Embryonic facial prominence (tissue), 1 donor: ENCODE results near the gene SMIM35.
"Not testable (repeated sequence)": the region's sequence is repeated elsewhere in the genome, so short reads cannot be mapped to it uniquely, and the experiment has no call there.

ENCODE experiments used
- DNase-seq: peaks from one replicate; pipeline ENCODE4 v3.0.0-alpha.2; 2016; ENCODE audit errors: extremely low spot score

SMIM35 gene

DNA sequence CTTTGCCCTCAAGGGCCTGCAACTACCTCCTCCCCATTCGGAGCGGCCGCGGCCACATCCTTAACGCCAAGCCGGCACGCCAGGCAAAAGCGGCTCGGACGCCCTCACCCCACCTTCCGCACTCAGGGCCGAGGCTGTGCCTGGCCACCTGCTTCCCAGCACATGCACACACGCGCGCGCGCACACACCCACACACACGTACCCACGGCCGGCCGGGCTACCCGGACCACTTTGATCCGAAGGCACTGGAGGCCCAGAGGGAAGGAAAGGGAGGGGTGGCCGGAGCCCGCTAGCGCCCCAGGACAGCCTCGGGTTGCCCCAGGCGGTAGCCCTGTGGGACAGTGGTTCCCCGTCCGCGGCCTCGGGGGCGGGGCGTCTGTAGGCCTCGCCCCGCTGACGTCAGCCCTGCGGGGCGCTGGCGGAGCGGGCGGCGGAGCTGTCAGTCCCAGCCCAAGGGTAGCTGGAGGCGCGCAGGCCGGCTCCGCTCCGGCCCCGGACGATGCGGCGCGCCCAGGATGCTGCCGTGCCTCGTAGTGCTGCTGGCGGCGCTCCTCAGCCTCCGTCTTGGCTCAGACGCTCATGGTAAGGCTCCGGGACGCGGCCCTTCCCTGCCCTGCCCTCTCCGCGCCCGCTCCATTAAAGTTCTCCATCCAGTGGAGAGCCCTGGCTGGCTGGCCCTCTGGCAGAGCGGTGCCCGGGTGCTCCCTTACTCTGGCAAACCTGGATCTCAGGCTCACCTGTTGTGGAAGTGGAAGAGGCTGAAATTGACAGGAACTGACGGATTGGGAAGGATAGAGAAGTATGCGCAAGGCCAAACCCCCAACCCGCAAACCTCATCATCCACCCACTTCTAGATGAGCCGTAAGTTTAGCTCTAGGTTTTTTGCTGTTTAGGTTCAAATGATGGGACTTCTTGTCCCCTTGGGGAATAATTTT, 100.5 kb downstream of the SMIM35 start, which contains the start of gene IL10RA:
TSS of gene IL10RA (plus strand) at position 442 of the 935 bp plus-strand sequence. CDS start at position 516, 74 bp downstream.
- DNase-seq, result no peak

DNA sequence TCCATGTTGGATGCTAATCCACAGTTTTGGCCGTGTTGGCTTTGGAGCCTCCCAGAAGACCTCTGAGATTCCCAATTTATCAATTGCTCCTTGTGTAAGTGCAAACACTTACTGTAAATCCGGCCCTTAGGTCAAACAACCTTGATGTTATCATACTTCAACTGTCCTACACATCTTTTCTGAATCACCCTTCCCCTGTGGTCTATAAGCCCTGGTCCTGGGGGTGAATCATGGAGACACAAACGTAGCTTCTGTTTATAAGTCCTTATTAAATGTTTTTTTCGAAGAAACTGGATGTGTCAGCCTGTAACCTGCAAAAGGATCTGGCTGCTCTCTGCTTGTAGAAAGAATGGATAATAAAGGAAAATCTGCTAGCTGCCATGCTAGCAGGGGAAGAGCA, 102.3 kb downstream of the SMIM35 start:
- DNase-seq, result no peak

DNA sequence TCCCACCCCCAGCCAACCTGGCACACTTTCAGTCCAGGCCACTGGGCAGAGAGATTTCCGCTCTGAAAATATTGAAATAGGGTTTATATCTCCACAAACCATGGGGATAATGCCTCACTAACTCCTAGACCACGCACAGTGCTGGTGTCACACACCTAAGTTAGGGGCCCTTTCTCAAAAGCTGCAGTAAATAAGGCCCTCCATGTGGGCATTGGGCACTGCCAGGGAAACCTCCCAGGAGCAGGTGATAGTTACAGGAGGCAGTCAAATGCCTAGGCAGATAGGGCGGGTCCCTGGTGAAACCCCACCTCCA, 103.6 kb downstream of the SMIM35 start:
- DNase-seq, result no peak

DNA sequence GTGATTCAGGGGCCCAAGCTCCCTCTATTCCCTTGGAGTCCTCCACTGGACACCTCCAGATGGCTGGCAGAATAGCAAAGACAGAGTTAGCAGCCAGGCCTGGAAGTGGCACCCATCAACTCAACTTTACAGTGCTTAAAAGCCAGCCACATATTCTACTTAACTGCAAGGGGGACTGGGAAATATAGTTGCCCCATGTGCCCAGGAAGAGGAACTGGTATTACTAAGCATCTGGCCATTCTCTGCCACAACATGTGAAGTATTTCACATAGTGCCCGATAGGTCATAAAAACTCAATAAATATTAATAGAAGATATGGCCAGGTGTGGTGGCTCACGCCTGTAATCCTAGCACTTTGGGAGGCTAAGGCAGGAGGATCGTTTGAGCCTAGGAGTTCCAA, 106.0 kb downstream of the SMIM35 start:
- no peak for DNase-seq

DNA sequence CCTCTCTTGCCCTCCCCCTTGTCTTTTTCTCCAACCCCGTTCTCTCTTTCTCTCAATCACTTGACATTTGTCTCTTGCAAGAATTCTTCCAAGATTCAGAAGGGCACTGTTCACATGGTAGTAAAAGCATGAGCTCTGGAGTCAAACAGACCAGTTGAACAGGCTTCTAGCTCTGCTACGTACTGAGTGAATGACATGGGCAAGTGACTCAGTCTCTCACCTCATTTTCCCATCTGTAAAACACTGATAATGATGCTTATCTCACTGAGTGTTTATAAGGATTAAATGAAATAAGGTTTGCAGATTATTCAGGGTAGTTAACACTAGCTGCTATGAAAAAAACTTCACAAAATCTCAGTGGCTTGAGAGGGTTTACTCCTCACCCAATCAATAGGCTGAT, 106.5 kb downstream of the SMIM35 start:
- DNase-seq, result no peak

DNA sequence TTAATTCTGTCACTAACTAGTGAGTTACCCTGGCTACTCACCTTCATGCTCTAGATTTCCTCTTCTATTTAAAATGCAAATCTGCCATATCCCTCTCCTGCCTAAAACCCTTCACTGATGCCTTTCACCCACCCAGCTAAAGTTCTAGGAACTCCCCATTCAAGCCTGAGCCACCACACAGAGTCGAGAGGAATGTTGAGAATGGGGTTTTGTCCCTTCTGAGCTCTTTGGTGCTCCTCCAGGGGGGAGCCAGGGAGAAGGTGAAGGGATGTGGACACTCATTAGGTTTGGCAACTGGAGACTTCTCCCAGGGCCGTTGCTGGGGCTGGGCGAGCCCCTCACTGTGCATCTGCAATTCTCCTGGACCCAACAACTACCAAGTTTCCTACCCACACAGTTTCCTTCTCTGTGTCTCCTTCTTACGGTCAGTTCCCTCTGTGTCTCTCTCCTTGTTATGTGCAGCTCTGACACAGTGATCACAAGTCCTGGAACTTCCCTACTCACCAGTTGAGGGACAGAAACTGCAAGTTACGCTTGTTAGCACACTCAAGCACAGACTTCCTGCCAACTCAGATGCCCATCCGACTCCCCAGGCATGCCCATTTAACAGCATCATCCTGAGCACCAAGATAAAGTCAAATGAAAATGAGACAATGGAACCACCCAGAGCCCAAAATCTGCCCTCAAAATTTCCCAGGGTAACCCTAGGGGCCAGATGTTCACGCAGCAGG, 107.1 kb downstream of the SMIM35 start:
- DNase-seq, result no peak

DNA sequence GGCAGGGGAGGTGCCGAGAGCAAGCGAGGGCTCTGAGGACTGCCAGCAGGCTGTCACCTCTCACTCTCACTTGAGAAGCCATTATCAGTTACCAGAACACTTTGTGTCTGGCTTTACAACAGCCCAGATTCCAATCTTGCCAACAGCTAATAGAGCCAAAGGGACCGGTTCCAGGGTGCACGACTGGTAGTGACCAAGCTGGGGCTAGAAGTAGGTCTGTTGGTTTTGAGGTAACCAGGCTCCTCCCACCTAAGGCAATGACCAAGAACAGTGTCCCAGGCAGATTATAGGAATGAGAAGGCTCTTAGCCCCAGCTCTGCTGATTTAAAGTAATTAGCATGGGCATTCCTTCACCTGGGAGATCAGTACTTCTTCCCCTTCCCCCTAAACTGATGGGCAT, 107.8 kb downstream of the SMIM35 start:
- no peak for DNase-seq

DNA sequence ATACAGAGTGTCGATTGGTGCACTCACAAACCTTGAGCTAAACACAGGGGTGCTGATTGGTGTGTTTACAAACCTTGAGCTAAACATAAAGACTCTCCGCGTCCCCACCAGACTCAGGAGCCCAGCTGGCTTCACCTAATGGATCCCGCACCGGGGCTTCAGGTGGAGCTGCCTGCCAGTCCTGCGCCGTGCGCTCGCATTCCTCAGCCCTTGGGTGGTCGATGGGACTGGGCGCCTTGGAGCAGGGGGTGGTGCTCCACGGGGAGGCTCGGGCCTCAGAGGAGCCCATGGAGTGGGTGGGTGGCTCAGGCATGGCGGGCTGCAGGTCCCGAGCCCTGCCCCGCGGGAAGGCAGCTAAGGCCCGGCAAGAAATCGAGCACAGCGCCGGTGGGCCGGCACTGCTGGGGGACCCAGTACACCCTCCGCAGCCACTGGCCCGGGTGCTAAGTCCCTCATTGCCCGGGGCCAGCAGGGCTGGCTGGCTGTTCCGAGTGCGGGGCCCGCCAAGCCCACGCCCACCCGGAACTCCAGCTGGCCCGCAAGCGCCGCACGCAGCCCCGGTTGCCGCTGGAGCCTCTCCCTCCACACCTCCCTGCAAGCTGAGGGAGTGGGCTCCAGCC, 108.4 kb downstream of the SMIM35 start:
- DNase-seq, result not testable (repeated sequence)

DNA sequence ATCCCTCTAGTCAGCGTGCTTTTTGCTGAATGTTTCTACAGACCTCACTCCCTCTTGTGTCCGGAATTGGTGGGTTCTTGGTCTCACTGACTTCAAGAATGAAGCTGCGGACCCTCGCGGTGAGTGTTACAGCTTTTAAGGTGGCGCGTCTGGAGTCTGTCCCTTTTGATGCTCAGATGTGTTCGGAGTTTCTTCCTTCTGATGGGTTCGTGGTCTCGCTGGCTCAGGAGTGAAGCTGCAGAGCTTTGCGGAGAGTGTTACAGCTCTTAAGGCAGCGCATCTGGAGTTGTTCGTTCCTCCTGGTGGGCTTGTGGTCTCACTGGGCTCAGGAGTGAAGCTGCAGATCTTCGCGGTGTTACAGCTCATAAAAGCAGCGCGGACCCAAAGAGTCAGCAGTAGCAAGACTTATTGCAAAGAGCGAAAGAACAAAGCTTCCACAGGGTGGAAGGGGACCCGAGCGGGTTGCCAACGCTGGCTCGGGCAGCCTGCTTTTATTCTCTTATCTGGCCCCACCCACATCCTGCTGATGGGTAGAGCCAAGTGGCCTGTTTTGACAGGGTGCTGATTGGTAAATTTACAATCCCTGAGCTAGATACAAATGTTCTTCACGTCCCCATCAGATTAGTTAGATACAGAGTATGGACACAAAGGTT, 109.0 kb downstream of the SMIM35 start:
- DNase-seq, result not testable (repeated sequence)

DNA sequence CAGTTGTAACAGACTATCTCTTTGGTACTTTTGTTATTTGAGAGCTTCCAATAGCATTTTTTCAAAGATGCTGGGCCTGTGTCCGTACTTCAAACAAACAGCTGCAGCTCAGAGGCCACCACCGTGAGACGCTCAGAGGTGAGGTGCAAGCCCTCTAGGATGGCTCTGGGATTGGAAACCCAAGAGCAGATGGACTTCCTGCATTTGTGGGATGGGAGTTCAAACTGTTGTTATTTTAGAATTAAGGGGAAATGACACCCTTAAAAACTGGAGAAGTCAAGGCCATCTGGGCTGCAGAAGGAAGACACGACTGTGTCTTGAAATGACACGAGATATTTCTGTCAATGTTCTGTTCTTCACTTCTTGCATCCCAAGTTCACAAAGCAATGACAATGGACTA, 109.7 kb downstream of the SMIM35 start:
- DNase-seq, result no peak

DNA sequence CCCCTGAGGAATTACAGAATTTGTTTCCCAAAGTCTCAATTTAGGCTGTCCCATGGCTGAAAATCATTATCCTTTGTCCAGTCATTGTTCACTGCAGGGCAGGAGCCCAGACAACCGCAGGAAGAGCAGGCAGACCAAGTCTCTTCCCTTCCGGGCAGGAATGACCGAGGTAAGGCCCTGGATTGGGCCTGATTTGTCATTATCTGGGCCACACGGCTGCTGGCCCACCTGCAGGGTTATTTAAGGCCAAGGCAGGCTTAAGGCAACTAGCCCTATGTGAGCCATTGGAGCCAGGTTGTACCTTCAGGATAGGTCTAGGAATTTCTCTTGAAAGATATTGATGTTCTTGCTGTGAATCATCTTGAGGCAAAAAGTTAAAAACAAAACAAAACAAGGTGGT, 110.3 kb downstream of the SMIM35 start:
- DNase-seq, result no peak

DNA sequence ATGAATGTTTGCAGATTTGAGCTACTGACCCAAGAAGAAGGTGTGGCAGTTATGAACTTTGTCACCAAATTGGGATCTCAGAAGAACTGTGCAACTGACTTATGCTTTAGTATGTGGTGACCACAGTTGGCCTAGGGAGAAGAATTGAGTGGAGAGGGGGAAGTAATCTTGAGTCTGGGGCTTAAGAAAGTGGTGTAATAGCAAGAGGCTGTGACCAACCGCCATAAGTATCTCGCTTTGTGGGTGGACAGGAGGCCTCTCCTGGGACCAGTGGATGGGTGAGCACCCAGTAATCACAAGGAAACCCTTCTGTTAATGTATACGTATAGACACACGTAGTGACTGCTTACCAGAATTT, 113.3 kb downstream of the SMIM35 start:
- DNase-seq, result no peak

DNA sequence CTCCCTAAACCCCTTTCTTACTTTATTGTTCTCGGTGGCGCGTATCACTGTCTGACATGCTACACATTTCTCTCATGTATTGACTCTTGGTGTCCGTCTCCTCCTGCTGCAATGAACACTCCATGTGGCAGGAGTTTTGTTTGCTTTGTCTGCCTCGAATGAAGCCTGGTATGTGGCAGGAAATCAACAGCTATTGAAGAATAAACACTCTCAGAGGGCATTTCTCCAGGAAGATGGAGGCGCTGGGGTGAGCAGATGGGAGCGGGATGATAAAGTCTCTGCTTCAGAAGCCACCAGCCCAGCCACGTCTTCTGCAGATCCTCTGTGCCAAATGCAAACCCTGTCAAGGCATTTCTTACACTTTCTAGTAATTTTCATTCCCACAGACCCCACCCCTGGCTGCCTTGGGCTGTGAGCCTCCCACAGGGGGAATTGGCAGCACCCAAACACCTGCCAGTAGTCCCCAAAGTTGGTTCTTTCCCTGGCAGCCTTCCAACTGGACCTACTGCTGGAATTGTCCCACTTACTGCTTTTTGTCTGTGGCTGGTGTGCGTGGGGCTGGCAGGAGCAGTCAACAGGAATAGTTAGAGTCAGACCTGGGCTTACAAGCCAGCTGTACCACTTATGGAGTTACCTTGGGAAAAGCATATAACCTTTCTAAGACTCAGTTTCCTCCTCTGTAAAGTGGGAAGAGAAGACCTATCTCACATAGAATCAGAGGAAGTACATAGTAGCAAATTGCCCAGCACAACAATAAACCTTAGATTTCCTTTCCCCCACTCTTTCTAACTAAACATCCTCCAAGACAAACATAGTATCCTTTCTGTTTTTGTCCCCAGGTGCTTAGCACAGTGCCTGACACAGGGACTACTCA, 113.9 kb downstream of the SMIM35 start:
- no peak for DNase-seq

DNA sequence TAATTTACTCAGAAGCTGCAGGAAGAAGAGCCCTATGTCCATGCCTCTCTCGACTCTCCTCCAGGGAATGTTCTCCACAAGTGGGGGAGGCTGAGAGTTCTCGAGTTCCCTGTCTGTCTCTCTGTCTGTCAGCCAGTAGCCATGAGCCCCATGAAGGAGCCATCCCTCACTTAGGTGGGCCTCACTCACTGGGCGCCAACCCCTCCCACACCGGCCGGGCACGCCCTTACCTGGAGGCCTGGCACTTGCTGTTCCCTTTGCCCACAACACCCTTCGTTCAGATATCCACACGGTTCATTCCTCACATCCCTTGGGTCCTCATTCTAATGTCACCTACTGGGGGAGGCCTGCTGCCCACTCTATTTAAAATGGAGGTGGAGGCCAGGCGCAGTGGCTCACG, 114.7 kb downstream of the SMIM35 start:
- no peak for DNase-seq

DNA sequence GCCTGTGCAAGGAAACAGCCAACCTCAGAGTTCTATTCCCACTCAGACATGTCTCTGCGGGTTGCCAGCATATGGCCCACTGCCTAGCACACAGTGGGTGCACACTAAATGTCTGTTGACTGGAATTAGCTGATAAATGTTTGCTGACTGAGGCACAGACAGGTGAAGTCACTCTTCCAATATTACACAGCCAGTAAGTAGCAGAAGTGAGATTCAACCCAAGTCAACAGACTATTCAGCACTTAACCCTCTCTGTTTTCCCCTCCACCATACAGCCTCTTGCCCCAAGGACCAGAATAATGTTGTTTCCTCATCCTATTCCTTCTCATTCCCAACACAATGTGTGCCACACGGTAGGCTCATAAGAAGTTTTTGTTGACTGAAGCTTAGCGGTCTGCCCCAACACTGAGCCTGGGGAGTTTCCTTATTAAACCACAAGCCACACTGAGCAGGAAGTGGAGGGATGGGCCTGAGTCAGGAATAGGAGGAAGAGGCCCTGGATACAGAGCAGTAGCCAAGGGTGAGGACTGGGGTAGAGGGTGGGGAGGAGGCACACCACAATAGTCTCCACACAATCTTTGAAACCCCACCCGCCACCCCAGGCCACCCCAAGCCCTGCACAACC, 116.3 kb downstream of the SMIM35 start:
- no peak for DNase-seq

DNA sequence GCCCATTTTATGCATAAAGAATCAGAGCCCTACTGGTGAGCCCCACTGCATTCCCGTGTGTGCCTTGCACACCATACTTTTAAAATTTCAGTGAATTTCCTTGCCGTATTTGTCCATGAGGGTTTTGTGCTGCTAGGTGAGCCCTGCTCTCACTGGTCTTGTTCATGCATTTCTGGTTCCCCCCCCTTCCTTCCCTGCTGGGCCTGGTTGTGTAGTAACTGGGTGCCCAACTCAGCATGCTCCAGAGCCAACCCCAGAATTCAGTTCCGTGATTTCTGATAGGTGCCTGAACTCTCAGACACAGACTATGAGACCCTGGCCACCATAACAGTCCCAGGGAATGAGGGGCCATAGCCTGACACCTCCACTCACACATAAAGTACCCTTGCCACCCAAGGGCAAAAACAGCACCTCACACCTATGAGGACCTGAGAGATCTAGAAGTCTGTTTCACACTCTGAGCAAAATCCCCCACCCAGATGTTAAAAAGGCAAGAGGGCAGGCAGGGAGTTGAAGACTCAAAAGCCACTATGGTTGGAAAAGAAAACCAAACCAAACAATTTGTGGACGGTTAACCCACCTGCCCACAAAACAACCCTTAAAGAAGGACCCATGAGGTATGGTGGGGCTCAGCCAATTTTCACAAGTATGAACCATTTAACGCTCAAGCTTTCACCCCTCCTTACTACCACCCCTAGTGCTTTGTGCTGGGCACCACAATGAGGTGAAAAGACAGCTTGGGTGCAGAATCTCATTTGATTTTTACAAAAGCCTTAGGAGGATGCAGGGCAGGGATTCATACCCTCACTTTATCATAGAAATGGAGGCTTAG, 117.4 kb downstream of the SMIM35 start:
- DNase-seq, result no peak

DNA sequence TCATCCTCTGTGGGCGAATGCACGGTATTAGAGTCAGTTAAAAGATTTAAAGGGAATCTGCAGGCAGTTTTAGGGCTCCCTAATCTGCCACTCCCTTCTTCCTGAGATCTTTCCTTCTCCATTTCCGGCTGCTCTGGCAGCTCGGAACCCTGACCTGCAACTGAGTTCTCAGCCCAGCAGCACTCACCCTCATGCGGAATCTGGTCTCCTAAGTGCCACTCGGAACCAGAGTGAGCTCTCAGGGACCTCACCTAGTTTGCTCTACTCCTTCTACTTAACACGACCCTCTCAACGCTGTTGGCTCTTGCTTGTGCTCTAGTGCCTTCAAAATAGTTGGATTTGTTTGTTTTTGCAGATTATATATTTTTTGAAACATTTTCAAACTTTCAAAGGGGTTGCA, 119.9 kb downstream of the SMIM35 start:
- no peak for DNase-seq

DNA sequence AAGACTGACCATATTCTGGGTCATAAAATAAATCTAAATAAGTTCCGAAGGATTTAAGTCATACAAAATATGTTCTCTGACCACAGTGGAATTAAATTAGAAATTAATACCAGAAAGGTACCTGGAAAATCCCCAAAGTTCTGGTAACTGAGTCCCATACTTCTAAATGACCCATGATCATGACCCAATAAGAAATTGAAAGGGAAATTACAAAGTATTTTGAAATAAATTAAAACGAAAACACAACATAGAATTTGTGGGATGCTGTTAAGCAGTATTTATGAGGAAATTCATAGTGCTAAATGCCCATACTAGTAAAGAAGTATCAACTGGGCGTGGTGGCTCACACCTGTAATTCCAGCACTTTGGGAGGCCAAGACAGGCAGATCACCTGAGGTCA, 123.9 kb downstream of the SMIM35 start:
- DNase-seq, result no peak

DNA sequence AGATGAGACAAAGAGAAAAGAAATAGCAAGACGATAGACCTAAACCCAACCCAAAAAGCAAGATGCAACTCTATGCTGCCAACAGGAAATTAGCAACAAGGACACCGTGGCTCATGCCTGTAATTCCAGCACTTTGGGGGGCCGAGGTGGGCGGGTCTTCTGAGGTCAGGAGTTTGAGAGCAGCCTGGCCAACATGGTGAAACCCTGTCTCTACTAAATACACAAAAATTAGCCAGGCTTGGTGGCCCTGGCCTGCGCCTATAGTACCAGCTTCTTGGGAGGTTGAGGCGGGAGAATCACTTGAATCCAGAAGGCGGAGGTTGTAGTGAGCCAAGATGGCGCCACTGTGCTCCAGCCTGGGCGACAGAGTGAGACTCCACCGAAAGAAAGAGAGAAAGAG, 124.9 kb downstream of the SMIM35 start:
- DNase-seq, result no peak

DNA sequence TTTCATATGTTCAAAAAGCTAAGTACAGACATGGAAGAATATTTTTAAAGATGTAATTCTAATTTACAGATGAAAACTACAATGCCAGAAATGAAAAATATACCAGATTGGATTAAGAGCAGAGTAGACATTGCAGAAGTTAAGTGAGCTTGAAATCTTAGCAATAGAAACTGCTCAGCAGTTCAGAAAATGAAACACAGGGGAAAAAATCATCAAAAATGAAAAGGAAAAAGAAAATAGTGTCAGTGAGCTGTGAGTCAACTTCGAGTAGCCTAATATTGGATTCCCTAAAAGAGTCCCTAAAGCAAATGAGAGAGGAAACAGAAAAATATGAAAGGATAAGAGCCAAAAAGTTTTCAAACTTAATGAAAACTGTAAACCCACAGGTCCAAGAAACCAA, 126.4 kb downstream of the SMIM35 start:
- DNase-seq, result no peak
